Transverse colon (tissue), 4 donors: ENCODE measurements around the gene XBP1.

Source experiments
- CTCF ChIP-seq, 5 experiments: fragments of 200-600 bp in 3 of 5; fragments of 450-650 bp in 2 of 5; sonication (generic) in 3 of 5; IDR thresholded peaks; 1 replicate in 2 of 5; 2 replicates in 3 of 5; pipeline ENCODE4 v1.5.1; 2016 to 2017; ENCODE audit warnings: antibody characterized with exemption in 5 of 5, inconsistent platforms in 3 of 5, mild to moderate bottlenecking in 2 of 5, moderate library complexity in 1 of 5
- EP300 ChIP-seq: sonication (generic); formaldehyde crosslinking; IDR thresholded peaks from one replicate; pipeline ENCODE4 v1.6.1; 2017; ENCODE audit warnings: antibody characterized with exemption, low read depth
- POLR2A ChIP-seq: fragments of 450-650 bp; IDR thresholded peaks from one replicate; pipeline ENCODE4 v1.6.1; 2016; ENCODE audit warnings: antibody characterized with exemption, mild to moderate bottlenecking, moderate library complexity
- POLR2AphosphoS5 ChIP-seq, 3 donors: sonication (generic); formaldehyde crosslinking; IDR thresholded peaks; one replicate each; pipeline ENCODE4 v1.6.1; 2016; ENCODE audit warnings: antibody characterized with exemption in 3 of 3

- TF ChIP-seq EP300 (no peak), POLR2AphosphoS5 (IDR thresholded peaks at IDR 0.05) (no peak), CTCF (IDR thresholded peaks at IDR 0.05) (no peak), POLR2A (no peak)
Measured at GRCh38 chr22:28780296-28780695, 20.1 kb downstream of the XBP1 start.
